ENCODE measurements around the gene APOO.

DNA sequence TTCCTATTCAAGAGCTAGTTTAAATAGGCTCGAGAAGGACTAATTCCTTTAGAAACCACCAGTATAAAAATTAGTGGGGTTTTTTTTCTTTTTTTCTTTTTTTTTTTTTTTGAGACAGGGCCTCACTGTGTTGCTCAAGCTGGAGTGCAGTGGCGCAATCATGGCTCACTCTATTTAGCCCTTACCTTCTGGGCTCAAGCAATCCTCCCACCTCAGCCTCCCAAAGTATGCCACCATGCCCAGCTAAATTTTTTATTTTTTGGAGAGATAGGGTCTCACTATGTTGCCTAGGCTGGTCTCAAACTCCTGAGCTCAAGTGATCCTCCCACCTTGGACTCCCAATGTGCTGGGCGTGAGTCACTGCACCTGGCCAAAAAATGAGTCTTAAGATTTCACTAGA lies 52.8 kb downstream of the APOO start:
- TF ChIP-seq, protein P1, sequence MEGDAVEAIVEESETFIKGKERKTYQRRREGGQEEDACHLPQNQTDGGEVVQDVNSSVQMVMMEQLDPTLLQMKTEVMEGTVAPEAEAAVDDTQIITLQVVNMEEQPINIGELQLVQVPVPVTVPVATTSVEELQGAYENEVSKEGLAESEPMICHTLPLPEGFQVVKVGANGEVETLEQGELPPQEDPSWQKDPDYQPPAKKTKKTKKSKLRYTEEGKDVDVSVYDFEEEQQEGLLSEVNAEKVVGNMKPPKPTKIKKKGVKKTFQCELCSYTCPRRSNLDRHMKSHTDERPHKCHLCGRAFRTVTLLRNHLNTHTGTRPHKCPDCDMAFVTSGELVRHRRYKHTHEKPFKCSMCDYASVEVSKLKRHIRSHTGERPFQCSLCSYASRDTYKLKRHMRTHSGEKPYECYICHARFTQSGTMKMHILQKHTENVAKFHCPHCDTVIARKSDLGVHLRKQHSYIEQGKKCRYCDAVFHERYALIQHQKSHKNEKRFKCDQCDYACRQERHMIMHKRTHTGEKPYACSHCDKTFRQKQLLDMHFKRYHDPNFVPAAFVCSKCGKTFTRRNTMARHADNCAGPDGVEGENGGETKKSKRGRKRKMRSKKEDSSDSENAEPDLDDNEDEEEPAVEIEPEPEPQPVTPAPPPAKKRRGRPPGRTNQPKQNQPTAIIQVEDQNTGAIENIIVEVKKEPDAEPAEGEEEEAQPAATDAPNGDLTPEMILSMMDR (IDR thresholded peaks at IDR 0.05) = no peak
- TF ChIP-seq ZFX (IDR thresholded peaks at IDR 0.05; ENCODE audit: borderline replicate concordance) = no peak
